Chondrocyte (in vitro differentiated cells): ENCODE measurements around the gene KCTD2. TPM values are rescaled to one million over a fixed set of nuclear protein-coding genes. Genes with fewer than 3 reads are reported as not detected.

Source experiments
- DNase-seq: peaks from one replicate; pipeline ENCODE4 v3.0.0; 2021; ENCODE audit warnings: mixed read lengths, low spot score
- H3K27ac Mint-ChIP-seq: one replicate; pipeline ENCODE4 v1.8.0; 2021; ENCODE audit warnings: mild to moderate bottlenecking, moderate library complexity, mixed read lengths; ENCODE audit not compliant: unreplicated experiment
- H3K27me3 Mint-ChIP-seq: 2 replicates; pipeline ENCODE4 v1.8.0; 2021; ENCODE audit warnings: low read depth, mixed read lengths
- H3K36me3 Mint-ChIP-seq: 2 replicates; pipeline ENCODE4 v1.8.0; 2021; ENCODE audit warnings: low read depth, mixed read lengths
- H3K4me1 Mint-ChIP-seq: 2 replicates; pipeline ENCODE4 v1.8.0; 2021; ENCODE audit warnings: low read depth, mild to moderate bottlenecking, mixed read lengths
- H3K4me3 Mint-ChIP-seq: one replicate; pipeline ENCODE4 v1.8.0; 2021; ENCODE audit warnings: mild to moderate bottlenecking, moderate library complexity, mixed read lengths; ENCODE audit not compliant: unreplicated experiment
- H3K9me3 Mint-ChIP-seq: 2 replicates; pipeline ENCODE4 v1.8.0; 2021; ENCODE audit warnings: low read depth, mixed read lengths
- total RNA-seq: library from RNA; stranded (reverse); gene quantifications from 3 replicates; pipeline ENCODE4 v1.2.1, GENCODE V29; 2021
- TF ChIP-seq, protein P1 (sequence below): fragments of 200-600 bp; sonication (generic); IDR thresholded peaks from 2 replicates; pipeline ENCODE4 v1.5.0; 2021; ENCODE audit warnings: antibody characterized with exemption, mild to moderate bottlenecking, moderate library complexity

The KCTD2 gene
- total RNA-seq, 1 donor from 2014 or later = 17.1 TPM

DNA sequence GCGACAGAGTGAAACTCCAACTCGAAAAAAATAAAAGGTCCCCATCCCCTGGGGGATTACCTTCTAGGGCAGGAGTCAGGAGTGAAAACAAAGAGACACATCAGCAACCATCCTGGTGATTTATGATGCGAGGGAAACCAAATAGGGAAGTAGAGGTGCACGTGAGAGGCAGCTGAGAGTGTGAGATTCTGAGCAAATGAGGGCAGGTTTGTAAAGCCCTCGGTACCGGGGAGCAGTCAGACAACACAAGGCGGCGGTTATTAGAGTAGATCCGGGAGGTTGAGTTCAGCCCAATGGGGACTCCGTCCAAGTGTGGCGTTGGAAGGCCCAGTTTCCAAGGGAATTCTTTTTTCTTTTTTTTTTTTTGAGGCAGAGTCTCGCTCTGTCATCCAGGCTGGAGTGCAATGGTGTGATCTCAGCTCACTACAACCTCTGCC lies 55.4 kb downstream of the KCTD2 start:
- DNase-seq = no peak
- Mint-ChIP-seq H3K36me3 (peaks cover 3% of the 10 kb centered on the region), H3K4me3 (no peak overlapping the region)

DNA sequence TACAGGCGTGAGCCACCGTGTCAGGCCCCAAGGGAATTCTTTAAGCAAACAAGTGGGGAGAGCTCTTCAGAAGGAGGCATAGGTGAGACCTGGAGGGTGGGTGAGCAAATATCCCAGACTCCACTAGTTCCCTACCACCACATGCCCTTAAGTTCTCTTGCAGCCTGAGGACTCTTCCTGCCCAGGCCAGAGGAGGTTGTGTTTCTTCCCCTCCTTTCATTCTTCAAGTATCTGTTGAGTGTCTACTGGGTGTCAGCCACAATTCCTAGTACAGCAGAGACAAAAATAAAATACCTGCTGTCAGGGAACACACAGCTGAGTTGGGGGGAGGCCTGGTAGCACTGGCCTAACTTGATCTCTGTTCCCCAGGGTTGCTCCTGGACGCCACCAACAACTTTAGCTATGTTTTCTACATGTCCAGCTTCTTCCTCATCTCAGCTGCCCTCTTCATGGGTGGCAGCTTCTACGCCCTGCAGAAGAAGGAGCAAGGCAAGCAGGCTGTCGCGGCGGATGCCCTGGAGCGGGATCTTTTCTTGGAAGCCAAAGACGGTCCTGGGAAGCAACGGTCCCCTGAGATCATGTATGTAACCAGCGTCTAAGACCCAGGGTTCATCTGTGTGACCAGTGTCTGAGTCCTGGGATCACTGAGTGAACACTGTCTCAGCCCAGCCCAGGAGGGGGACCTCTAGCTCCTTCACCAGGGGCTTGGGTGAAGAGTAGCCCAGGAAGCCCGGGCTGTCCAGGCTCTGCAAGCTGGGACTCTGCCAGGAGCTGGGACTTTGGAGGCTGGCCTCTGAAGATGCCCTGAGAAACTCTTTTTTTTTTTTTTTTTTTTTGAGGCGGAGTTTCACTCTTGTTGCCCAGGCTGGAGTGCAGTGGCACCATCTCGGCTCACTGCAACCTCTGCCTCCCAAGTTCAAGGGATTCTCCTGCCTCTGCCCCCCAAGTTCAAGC lies 56.9 kb downstream of the KCTD2 start:
- Mint-ChIP-seq H3K4me3 (no peak overlapping the region), H3K4me1 (peaks cover 2% of the 10 kb centered on the region), H3K27me3 (no peaks in the 10 kb centered on the region), H3K36me3 (no peaks in the 10 kb centered on the region), H3K9me3 (no peaks in the 10 kb centered on the region), H3K27ac (no peak overlapping the region)
- DNase-seq = no peak
- TF ChIP-seq, protein P1, sequence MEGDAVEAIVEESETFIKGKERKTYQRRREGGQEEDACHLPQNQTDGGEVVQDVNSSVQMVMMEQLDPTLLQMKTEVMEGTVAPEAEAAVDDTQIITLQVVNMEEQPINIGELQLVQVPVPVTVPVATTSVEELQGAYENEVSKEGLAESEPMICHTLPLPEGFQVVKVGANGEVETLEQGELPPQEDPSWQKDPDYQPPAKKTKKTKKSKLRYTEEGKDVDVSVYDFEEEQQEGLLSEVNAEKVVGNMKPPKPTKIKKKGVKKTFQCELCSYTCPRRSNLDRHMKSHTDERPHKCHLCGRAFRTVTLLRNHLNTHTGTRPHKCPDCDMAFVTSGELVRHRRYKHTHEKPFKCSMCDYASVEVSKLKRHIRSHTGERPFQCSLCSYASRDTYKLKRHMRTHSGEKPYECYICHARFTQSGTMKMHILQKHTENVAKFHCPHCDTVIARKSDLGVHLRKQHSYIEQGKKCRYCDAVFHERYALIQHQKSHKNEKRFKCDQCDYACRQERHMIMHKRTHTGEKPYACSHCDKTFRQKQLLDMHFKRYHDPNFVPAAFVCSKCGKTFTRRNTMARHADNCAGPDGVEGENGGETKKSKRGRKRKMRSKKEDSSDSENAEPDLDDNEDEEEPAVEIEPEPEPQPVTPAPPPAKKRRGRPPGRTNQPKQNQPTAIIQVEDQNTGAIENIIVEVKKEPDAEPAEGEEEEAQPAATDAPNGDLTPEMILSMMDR = no peak

More for the DNA sequence above, 55.4 kb downstream of the KCTD2 start:
- Mint-ChIP-seq H3K27me3 (no peaks in the 10 kb centered on the region), H3K9me3 (no peaks in the 10 kb centered on the region), H3K27ac (no peak overlapping the region), H3K4me1 (no peaks in the 10 kb centered on the region)
- TF ChIP-seq, protein P1 = no peak

DNA sequence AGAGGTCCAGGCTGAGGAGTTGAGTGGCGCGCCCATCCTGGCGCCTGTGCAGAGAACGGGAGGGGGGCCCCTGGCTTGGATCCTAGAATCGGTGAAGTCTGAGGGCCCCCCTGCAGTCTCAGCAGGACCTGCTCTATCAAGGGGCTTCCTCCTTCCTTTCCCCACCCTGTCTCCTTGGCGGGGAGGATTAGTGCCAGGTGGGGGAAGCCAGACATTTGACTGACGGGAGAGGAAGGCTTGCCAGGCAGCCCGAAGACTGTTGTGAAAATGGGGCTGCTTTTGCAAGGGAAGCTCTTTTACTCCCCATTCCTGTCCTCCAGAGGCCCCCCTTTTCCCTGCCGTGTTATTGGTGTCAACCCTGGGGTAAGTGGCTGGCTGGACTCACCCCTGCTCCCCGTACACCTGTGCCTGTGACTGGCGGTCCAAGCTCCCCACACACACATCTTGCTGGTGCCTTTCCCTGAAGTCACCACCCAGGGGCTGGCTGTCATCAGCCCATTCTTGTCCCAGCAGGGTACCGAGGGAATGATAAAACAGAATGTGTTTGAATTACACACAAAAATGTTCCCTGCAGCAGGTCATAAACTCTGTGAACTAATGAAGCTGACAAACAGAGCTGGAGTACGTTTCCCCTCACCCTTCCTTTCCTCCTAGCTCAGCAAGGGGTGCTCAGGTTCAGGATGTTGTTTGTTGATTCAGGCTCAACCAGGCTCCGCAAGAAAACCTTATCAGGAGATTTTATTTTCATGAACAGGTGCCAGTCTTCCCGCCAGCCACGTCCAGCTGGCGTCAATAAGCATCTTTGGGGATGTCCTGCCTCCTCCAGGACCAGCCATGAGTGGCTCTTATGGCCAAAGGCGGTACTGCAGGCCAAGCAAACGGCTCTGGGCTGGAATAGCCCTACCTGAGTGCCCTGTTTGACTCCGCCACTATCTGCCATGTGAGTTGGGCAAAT lies 58.4 kb downstream of the KCTD2 start:
- no peak for DNase-seq
- peaks cover 5% of the 10 kb centered on the region for H3K4me1 Mint-ChIP-seq

DNA sequence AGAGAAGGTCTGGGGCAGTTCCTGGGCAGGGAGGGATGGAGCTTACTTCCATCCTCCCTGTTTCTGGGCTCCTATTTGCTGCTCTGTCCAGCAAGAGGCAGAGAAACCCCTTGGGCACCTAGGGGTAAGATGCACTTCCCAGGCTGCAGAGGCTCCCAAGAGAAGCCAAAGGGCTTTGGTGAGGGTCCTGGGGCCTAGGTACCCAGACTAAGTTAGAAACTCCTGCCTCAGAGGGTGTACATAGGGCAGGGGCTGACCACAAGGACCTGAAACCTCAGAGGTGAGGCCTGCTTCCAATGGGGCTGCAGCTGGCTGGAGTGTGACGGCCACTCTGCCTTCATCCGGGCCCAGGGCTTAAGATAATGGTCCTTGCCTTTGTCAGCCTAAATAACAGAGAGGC lies 61.2 kb downstream of the KCTD2 start:
- TF ChIP-seq, protein P1 = no peak
- H3K36me3 Mint-ChIP-seq = peaks cover 2% of the 10 kb centered on the region
- peaks cover 19% of the 10 kb centered on the region for H3K4me1 Mint-ChIP-seq
- no peak overlapping the region for H3K4me3 Mint-ChIP-seq
- H3K9me3 Mint-ChIP-seq = no peaks in the 10 kb centered on the region
- H3K27ac Mint-ChIP-seq = no peak overlapping the region
- H3K27me3 Mint-ChIP-seq = no peaks in the 10 kb centered on the region
- DNase-seq = no peak

More for the DNA sequence above, 58.4 kb downstream of the KCTD2 start:
- H3K4me3 Mint-ChIP-seq = no peak overlapping the region
- no peak overlapping the region for H3K27ac Mint-ChIP-seq
- no peaks in the 10 kb centered on the region for H3K9me3 Mint-ChIP-seq
- H3K36me3 Mint-ChIP-seq = no peaks in the 10 kb centered on the region
- TF ChIP-seq, protein P1 = peak; percentile 79
- no peaks in the 10 kb centered on the region for H3K27me3 Mint-ChIP-seq

DNA sequence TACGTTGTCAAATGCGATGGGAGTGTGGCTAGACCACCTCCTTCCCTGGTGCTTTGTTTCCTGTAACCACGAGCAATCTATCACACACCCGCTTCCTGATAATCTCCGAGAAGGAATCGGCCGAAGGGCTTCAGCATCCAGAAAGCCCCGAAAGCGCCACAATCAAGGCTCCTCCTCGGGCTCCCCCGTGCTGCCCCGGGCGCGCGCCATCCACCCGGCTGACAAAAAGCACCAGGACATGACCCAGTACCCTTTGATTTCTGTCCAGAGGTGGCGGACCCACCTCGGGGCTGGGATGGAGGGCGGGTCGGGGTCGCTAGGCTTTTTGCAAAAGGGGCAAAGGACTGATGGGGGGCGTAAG lies 62.0 kb downstream of the KCTD2 start:
- Mint-ChIP-seq H3K4me3 (peak overlapping the region; percentile 80), H3K4me1 (peaks cover 24% of the 10 kb centered on the region), H3K27me3 (no peaks in the 10 kb centered on the region), H3K36me3 (peaks cover 2% of the 10 kb centered on the region), H3K27ac (no peak overlapping the region), H3K9me3 (no peaks in the 10 kb centered on the region)
- TF ChIP-seq, protein P1 = no peak
- DNase-seq = no peak
